GM18867 (cell line): ENCODE results near the gene DUOX1.

ENCODE experiments used
- ATAC-seq: cut with Tn5 transposase; IDR thresholded peaks from one replicate; pipeline ENCODE4 v1.9.1; 2021; ENCODE audit warnings: mild to moderate bottlenecking, moderate library complexity; ENCODE audit not compliant: unreplicated experiment

DUOX1 gene

GRCh38 chr15:45139770-45140169 lies 10.0 kb downstream of the DUOX1 start:
- no peak for ATAC-seq

DNA sequence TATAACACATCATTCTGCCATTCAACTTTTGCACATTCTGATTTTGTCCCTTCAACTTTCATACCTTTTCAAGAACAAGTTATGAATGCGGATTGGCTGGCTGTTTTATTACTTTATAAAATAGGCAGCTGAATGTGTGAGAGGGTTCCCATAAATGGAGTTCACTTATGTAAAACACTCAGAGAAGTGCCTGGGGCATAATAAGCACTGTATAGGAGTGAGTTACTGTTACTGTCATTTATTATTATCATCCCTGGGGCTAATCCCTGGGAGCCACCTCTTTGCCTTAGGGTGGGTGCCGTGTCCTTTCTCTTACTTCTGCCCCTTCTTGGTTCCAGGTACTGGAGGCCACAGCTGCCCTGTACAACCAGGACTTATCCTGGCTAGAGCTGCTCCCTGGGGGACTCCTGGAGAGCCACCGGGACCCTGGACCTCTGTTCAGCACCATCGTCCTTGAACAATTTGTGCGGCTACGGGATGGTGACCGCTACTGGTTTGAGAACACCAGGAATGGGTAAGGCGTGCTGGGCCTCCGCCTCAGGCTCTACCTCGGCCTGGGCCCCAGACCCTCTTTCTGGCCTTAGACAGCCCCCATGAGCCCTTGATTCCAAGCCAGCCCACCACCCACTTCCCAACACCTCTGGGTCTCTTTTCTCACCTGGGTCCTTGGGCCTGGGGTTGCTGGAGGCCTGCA lies 10.9 kb downstream of the DUOX1 start:
- no peak for ATAC-seq

- no peak for ATAC-seq
Observed at GRCh38 chr15:45141386-45141785, 11.6 kb downstream of the DUOX1 start.

DNA sequence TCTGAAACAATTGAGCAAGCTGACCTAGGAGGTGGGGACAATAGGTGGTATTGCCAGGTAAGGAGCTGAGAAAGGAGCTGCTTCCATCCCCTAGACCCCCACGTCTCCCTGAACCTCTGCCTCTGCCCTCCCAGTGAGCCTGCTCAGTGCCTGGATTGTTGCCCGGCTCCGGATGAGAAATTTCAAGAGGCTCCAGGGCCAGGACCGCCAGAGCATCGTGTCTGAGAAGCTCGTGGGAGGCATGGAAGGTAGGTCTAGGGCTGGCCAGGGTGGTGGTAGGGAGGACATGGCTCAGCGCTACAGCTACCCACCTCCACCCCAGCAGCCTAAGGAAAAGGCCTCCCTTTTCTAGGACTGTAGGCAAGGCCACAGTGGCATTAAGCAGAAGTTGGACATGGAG lies 13.3 kb downstream of the DUOX1 start:
- no peak for ATAC-seq

GRCh38 chr15:45143946-45144345 lies 14.2 kb downstream of the DUOX1 start:
- ATAC-seq = no peak

DNA sequence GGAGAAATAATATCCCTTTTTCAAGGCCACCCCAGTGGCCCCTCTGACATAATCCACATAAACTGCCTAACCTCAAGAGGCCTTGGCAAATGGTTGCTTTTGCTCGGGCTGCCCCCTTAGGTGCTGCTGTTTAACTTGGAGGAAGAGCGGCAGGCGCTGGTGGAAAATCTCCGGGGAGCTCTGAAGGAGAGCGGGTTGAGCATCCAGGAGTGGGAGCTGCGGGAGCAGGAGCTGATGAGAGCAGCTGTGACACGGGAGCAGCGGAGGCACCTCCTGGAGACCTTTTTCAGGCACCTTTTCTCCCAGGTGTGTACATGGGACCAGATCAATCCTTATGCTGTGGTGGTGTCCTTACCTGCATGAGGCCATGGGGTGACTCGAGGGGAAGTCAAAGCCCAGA lies 15.0 kb downstream of the DUOX1 start:
- no peak for ATAC-seq

DNA sequence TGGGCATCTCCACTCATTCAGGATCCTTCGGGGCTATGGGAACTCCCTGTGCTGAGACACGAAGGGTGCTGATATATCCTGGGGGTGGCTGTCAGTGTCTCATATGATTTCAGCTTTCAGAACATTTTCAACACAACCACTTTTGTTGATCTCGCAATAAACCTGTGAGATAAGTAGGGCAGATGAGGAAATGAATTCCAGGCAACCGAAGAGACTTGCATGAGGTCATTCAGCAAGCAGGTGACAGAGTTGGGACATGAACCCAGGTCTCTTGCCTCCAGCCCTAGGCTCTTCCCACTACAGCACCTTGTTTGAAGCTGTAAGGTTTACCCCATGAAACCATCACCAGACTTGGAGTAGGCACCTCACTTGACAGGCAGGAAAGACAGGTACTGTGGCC lies 16.6 kb downstream of the DUOX1 start:
- no peak for ATAC-seq

GRCh38 chr15:45147606-45148005 lies 17.8 kb downstream of the DUOX1 start:
- no peak for ATAC-seq

GRCh38 chr15:45148076-45149059 lies 18.6 kb downstream of the DUOX1 start:
- ATAC-seq = no peak

GRCh38 chr15:45149060-45149459 lies 19.3 kb downstream of the DUOX1 start:
- ATAC-seq = no peak

- ATAC-seq = no peak
Observed at GRCh38 chr15:45150481-45150880, 20.7 kb downstream of the DUOX1 start.

DNA sequence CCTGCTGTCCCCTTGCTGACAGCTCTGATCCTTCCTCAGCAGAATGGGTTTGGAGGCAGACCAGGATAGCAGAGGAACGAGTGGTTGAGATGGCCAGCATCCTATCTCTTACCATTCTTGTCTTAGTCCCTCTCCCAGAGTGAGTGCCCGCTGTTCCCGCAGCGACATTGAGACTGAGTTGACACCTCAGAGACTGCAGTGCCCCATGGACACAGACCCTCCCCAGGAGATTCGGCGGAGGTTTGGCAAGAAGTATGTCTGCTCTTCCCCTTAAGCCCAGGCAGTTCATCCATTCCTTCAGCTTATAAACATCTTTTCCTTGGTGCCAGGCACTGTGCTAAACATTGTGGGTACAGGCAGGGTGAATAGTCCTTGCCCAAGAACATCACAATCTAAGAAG lies 21.2 kb downstream of the DUOX1 start:
- no peak for ATAC-seq

- ATAC-seq = no peak
Observed at GRCh38 chr15:45151998-45152828, 22.4 kb downstream of the DUOX1 start.

GRCh38 chr15:45155739-45156138 lies 25.9 kb downstream of the DUOX1 start:
- ATAC-seq = no peak

DNA sequence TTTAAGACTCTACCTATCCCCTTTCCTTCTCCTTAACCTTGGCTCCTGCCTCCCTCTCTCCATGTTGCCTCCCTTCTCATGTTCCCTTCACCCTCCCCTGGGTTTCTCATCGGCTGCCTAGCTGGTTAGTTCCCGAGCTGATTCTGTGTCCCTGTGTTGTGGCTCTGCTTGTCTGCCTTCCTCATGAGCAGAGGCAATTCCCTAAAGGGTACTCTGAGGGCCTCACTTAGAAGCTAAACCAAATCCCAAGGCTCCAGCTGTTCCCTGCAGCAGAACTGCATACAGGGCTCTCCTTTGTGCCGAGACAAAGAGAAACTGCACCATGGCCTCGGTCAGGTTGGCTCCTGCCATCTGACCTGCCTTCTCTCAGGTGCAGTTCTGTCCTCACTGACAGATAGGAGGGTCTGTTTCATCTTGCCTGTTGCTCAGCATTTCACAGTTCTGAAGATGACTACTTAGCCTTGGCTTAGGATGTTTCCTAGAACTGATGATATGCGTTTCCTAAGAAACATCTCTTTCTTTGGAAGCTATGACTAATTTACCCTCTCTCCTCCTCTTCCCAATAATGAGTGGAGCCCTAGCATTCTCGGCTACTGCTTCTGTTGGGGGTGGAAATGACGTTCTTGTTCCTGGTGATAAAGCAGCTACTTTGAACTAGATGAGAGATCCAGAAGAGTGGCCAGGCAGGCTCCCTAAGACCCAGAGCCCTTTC lies 27.1 kb downstream of the DUOX1 start:
- no peak for ATAC-seq

DNA sequence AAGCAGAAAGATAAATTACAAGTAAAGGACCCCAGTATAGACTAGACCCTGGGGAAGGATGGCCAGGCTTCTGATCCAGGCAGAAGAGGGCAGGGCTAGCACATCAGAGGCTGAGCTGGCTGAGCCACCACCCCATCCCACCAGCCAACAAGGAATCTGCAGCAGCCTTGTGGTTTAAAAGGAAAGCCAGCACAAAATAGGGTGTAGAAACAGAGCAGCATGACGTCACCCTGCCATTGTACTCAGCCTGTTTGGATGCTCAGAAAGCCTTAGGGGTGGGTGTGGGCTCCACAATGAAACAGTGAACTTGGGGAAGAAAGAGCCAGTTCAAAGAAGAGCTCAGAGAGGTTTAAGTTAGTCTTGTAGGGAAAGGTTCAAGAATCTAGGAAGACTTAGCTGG lies 28.2 kb downstream of the DUOX1 start:
- ATAC-seq = no peak

- no peak for ATAC-seq
Observed at GRCh38 chr15:45161666-45162065, 31.9 kb downstream of the DUOX1 start.

- peak; percentile 41 for ATAC-seq
Observed at GRCh38 chr15:45162771-45163507, 33.1 kb downstream of the DUOX1 start.

GRCh38 chr15:45163508-45163856 lies 33.7 kb downstream of the DUOX1 start:
- no peak for ATAC-seq

- no peak for ATAC-seq
Observed at GRCh38 chr15:45164914-45165313, 35.1 kb downstream of the DUOX1 start.
